PFSK-1 (cell line): ENCODE measurements around the gene COX11.

Experiments used
- TAF1 ChIP-seq: IDR thresholded peaks from 2 replicates; pipeline ENCODE4 v1.6.1; 2012; ENCODE audit warnings: low read length, control low read depth, borderline replicate concordance; ENCODE audit not compliant: insufficient read depth
- TF ChIP-seq, protein P1 (sequence below), 2 experiments: IDR thresholded peaks; 2 replicates each; pipeline versions ENCODE4 v1.6.1 to v1.8.0; 2011 to 2012; ENCODE audit warnings: low read depth in 2 of 2, low read length in 2 of 2, control low read depth in 1 of 2, inconsistent platforms in 1 of 2, mild to moderate bottlenecking in 1 of 2, moderate library complexity in 1 of 2; ENCODE audit not compliant: insufficient read depth in 1 of 2

DNA sequence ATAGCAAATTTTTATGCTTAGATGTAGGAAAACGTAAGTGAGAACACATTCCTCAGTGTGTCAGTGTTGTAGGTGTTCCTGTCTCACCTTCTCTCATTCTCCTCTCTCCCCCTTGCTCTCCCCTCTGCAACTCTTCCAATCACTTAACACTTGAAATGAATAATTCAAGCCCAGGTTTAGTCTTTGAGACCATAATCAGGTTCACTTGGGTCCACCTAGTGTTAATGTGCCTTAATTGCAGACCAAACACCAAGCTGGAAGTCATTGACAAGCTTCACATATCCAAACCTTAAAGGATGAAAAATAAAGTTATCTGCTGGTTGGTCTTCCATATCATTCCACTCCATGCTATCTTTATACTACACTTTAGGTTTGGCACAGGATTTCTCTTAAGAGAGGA is 37.1 kb upstream of the COX11 start:
- TF ChIP-seq TAF1: no peak
- TF ChIP-seq, protein P1, sequence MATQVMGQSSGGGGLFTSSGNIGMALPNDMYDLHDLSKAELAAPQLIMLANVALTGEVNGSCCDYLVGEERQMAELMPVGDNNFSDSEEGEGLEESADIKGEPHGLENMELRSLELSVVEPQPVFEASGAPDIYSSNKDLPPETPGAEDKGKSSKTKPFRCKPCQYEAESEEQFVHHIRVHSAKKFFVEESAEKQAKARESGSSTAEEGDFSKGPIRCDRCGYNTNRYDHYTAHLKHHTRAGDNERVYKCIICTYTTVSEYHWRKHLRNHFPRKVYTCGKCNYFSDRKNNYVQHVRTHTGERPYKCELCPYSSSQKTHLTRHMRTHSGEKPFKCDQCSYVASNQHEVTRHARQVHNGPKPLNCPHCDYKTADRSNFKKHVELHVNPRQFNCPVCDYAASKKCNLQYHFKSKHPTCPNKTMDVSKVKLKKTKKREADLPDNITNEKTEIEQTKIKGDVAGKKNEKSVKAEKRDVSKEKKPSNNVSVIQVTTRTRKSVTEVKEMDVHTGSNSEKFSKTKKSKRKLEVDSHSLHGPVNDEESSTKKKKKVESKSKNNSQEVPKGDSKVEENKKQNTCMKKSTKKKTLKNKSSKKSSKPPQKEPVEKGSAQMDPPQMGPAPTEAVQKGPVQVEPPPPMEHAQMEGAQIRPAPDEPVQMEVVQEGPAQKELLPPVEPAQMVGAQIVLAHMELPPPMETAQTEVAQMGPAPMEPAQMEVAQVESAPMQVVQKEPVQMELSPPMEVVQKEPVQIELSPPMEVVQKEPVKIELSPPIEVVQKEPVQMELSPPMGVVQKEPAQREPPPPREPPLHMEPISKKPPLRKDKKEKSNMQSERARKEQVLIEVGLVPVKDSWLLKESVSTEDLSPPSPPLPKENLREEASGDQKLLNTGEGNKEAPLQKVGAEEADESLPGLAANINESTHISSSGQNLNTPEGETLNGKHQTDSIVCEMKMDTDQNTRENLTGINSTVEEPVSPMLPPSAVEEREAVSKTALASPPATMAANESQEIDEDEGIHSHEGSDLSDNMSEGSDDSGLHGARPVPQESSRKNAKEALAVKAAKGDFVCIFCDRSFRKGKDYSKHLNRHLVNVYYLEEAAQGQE (IDR thresholded peaks at IDR 0.05; ENCODE audit: insufficient read depth in 1 of 2, low read depth in 2 of 2, low read length in 2 of 2): no peak
